Measurements from ENCODE around the gene TSG101.

TSG101 gene, protein sequence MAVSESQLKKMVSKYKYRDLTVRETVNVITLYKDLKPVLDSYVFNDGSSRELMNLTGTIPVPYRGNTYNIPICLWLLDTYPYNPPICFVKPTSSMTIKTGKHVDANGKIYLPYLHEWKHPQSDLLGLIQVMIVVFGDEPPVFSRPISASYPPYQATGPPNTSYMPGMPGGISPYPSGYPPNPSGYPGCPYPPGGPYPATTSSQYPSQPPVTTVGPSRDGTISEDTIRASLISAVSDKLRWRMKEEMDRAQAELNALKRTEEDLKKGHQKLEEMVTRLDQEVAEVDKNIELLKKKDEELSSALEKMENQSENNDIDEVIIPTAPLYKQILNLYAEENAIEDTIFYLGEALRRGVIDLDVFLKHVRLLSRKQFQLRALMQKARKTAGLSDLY

DNA sequence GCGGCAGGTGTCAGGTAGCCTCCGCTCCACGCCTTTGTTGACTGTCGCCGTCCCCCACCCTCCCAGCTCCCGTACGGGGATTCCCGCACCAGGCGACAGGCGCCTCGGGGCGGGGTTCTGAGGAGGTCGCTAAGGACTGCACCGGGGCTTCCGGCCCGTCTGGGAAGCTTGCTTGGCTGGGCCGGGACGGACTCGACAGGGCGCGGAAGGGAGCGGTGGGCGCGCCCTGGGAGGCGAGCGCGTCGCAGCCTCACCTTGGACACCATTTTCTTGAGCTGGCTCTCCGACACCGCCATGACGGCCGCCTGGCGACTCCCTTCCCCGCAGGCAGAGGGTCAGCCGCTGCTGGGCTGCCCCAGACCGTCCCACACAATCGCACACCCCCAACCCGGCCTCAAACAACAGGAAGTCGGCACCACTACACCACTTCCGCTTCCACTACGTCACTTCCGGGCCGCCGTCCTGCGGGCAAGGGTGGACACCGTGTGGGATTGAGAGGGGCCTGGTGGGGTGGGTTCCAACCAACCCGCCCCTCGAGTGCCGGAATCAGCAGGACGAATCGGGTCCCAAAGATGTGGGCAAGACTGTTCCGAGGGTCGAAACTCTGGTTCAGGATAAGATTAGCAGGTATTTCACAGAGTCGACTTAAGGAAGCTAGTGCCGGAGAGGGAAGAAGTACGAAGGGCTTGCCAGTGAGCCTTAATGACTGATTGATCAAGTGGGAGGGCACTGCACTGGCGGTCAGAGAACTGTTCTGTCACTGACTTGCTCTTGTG, at the start of gene TSG101:
Gene TSG101, minus strand, starts transcription at position 422 of the 776 bp plus-strand sequence. Its CDS starts 126 bp downstream, at position 296.
- H3K27me3 ChIP-seq (ENCODE audit: control insufficient read depth in 5 of 5, insufficient read depth in 4 of 5, low read length in 5 of 5) = no peaks in the 10 kb centered on the region
- H3K4me3 ChIP-seq (ENCODE audit: low read depth in 1 of 5, low read length in 5 of 5) = peak within 1 kb of the TSS; percentile 77 to 99 (median 95)
- no peaks in the 10 kb centered on the region for H3K9me3 ChIP-seq (ENCODE audit: control insufficient read depth in 5 of 5, low read length in 5 of 5)
- H3K27ac ChIP-seq (ENCODE audit: low read depth, low read length) = peak within 1 kb of the TSS; percentile 89
- H3K9ac ChIP-seq (ENCODE audit: low read length in 5 of 5) = peak within 1 kb of the TSS; percentile 63 to 99 (median 96)
- H3K4me1 ChIP-seq (ENCODE audit: control insufficient read depth in 5 of 5, insufficient read depth in 5 of 5, low read length in 5 of 5) = peaks cover 2 to 33% (median 25%) of the 10 kb centered on the region in 5 donors
- H3K36me3 ChIP-seq (ENCODE audit: control insufficient read depth in 5 of 5, insufficient read depth in 5 of 5, low read length in 5 of 5) = peaks cover 0 to 8% (median 0%) of the 10 kb centered on the region in 5 donors

GRCh38 chr11:18575361-18575760, 48.6 kb upstream of the TSG101 start:
- Histone ChIP-seq H3K27ac (ENCODE audit: low read depth, low read length) (no peak overlapping the region), H3K9ac (ENCODE audit: low read length in 5 of 5) (no peak overlapping the region), H3K4me3 (ENCODE audit: low read depth in 1 of 5, low read length in 5 of 5) (no peak overlapping the region), H3K27me3 (ENCODE audit: control insufficient read depth in 5 of 5, insufficient read depth in 4 of 5, low read length in 5 of 5) (no peaks in the 10 kb centered on the region), H3K4me1 (ENCODE audit: control insufficient read depth in 5 of 5, insufficient read depth in 5 of 5, low read length in 5 of 5) (no peaks in the 10 kb centered on the region), H3K9me3 (ENCODE audit: control insufficient read depth in 5 of 5, low read length in 5 of 5) (no peaks in the 10 kb centered on the region), H3K36me3 (ENCODE audit: control insufficient read depth in 5 of 5, insufficient read depth in 5 of 5, low read length in 5 of 5) (peaks cover 31 to 71% (median 41%) of the 10 kb centered on the region in 5 donors)

DNA sequence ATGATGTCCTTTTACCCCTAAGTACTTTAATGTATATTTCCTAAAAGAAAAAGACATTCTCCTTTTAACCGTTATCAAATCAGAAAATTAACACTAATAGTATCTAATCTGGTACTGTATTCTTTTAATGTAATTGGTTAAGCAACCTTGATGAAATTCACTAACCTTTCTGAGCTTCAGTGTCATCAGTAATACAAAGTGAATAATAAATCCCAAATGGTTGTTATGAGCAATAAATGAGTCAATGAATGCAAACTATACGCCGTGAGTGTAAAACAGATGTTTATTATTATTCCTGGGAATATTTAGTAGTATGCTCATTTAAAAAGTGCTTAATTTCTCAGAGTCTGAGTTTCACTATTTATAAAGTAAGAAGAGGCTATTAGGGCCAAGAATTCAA, 40.3 kb upstream of the TSG101 start:
- Histone ChIP-seq H3K27ac (ENCODE audit: low read depth, low read length) (peak overlapping the region; percentile 22), H3K4me1 (ENCODE audit: control insufficient read depth in 5 of 5, insufficient read depth in 5 of 5, low read length in 5 of 5) (peaks cover 0 to 5% (median 0%) of the 10 kb centered on the region in 5 donors), H3K9ac (ENCODE audit: low read length in 5 of 5) (no peak overlapping the region), H3K9me3 (ENCODE audit: control insufficient read depth in 5 of 5, low read length in 5 of 5) (no peaks in the 10 kb centered on the region), H3K4me3 (ENCODE audit: low read depth in 1 of 5, low read length in 5 of 5) (no peak overlapping the region), H3K36me3 (ENCODE audit: control insufficient read depth in 5 of 5, insufficient read depth in 5 of 5, low read length in 5 of 5) (peaks cover 24 to 64% (median 34%) of the 10 kb centered on the region in 5 donors), H3K27me3 (ENCODE audit: control insufficient read depth in 5 of 5, insufficient read depth in 4 of 5, low read length in 5 of 5) (no peaks in the 10 kb centered on the region)

- no peak overlapping the region for H3K9ac ChIP-seq (ENCODE audit: low read length in 5 of 5)
- H3K4me1 ChIP-seq (ENCODE audit: control insufficient read depth in 5 of 5, insufficient read depth in 5 of 5, low read length in 5 of 5) = peaks cover 0 to 5% (median 0%) of the 10 kb centered on the region in 5 donors
- no peaks in the 10 kb centered on the region for H3K27me3 ChIP-seq (ENCODE audit: control insufficient read depth in 5 of 5, insufficient read depth in 4 of 5, low read length in 5 of 5)
- no peaks in the 10 kb centered on the region for H3K9me3 ChIP-seq (ENCODE audit: control insufficient read depth in 5 of 5, low read length in 5 of 5)
- H3K4me3 ChIP-seq (ENCODE audit: low read depth in 1 of 5, low read length in 5 of 5) = no peak overlapping the region
- H3K27ac ChIP-seq (ENCODE audit: low read depth, low read length) = peak overlapping the region; percentile 22
- peaks cover 24 to 64% (median 30%) of the 10 kb centered on the region in 5 donors for H3K36me3 ChIP-seq (ENCODE audit: control insufficient read depth in 5 of 5, insufficient read depth in 5 of 5, low read length in 5 of 5)
Observed at GRCh38 chr11:18566406-18566805, 39.7 kb upstream of the TSG101 start.

- no peak overlapping the region for H3K4me3 ChIP-seq (ENCODE audit: low read depth in 1 of 5, low read length in 5 of 5)
- H3K4me1 ChIP-seq (ENCODE audit: control insufficient read depth in 5 of 5, insufficient read depth in 5 of 5, low read length in 5 of 5) = peaks cover 0 to 5% (median 0%) of the 10 kb centered on the region in 5 donors
- H3K9me3 ChIP-seq (ENCODE audit: control insufficient read depth in 5 of 5, low read length in 5 of 5) = no peaks in the 10 kb centered on the region
- H3K36me3 ChIP-seq (ENCODE audit: control insufficient read depth in 5 of 5, insufficient read depth in 5 of 5, low read length in 5 of 5) = peaks cover 20 to 60% (median 30%) of the 10 kb centered on the region in 5 donors
- no peaks in the 10 kb centered on the region for H3K27me3 ChIP-seq (ENCODE audit: control insufficient read depth in 5 of 5, insufficient read depth in 4 of 5, low read length in 5 of 5)
- H3K27ac ChIP-seq (ENCODE audit: low read depth, low read length) = no peak overlapping the region
- no peak overlapping the region for H3K9ac ChIP-seq (ENCODE audit: low read length in 5 of 5)
Observed at GRCh38 chr11:18564149-18564548, 37.4 kb upstream of the TSG101 start.

GRCh38 chr11:18563090-18563730, 36.5 kb upstream of the TSG101 start:
- Histone ChIP-seq H3K9ac (ENCODE audit: low read length in 5 of 5) (no peak overlapping the region), H3K36me3 (ENCODE audit: control insufficient read depth in 5 of 5, insufficient read depth in 5 of 5, low read length in 5 of 5) (peaks cover 20 to 65% (median 32%) of the 10 kb centered on the region in 5 donors), H3K4me3 (ENCODE audit: low read depth in 1 of 5, low read length in 5 of 5) (no peak overlapping the region), H3K4me1 (ENCODE audit: control insufficient read depth in 5 of 5, insufficient read depth in 5 of 5, low read length in 5 of 5) (peaks cover 0 to 5% (median 0%) of the 10 kb centered on the region in 5 donors), H3K27ac (ENCODE audit: low read depth, low read length) (no peak overlapping the region), H3K27me3 (ENCODE audit: control insufficient read depth in 5 of 5, insufficient read depth in 4 of 5, low read length in 5 of 5) (no peaks in the 10 kb centered on the region), H3K9me3 (ENCODE audit: control insufficient read depth in 5 of 5, low read length in 5 of 5) (no peaks in the 10 kb centered on the region)

- no peaks in the 10 kb centered on the region for H3K9me3 ChIP-seq (ENCODE audit: control insufficient read depth in 5 of 5, low read length in 5 of 5)
- no peak overlapping the region for H3K9ac ChIP-seq (ENCODE audit: low read length in 5 of 5)
- peaks cover 17 to 58% (median 27%) of the 10 kb centered on the region in 5 donors for H3K36me3 ChIP-seq (ENCODE audit: control insufficient read depth in 5 of 5, insufficient read depth in 5 of 5, low read length in 5 of 5)
- no peaks in the 10 kb centered on the region for H3K27me3 ChIP-seq (ENCODE audit: control insufficient read depth in 5 of 5, insufficient read depth in 4 of 5, low read length in 5 of 5)
- H3K4me1 ChIP-seq (ENCODE audit: control insufficient read depth in 5 of 5, insufficient read depth in 5 of 5, low read length in 5 of 5) = no peaks in the 10 kb centered on the region
- no peak overlapping the region for H3K4me3 ChIP-seq (ENCODE audit: low read depth in 1 of 5, low read length in 5 of 5)
- H3K27ac ChIP-seq (ENCODE audit: low read depth, low read length) = no peak overlapping the region
Observed at GRCh38 chr11:18548001-18548400, 21.3 kb upstream of the TSG101 start.

- no peak overlapping the region for H3K27ac ChIP-seq (ENCODE audit: low read depth, low read length)
- no peaks in the 10 kb centered on the region for H3K27me3 ChIP-seq (ENCODE audit: control insufficient read depth in 5 of 5, insufficient read depth in 4 of 5, low read length in 5 of 5)
- no peaks in the 10 kb centered on the region for H3K4me1 ChIP-seq (ENCODE audit: control insufficient read depth in 5 of 5, insufficient read depth in 5 of 5, low read length in 5 of 5)
- no peak overlapping the region for H3K9ac ChIP-seq (ENCODE audit: low read length in 5 of 5)
- peaks cover 17 to 51% (median 25%) of the 10 kb centered on the region in 5 donors for H3K36me3 ChIP-seq (ENCODE audit: control insufficient read depth in 5 of 5, insufficient read depth in 5 of 5, low read length in 5 of 5)
- no peak overlapping the region for H3K4me3 ChIP-seq (ENCODE audit: low read depth in 1 of 5, low read length in 5 of 5)
- H3K9me3 ChIP-seq (ENCODE audit: control insufficient read depth in 5 of 5, low read length in 5 of 5) = no peaks in the 10 kb centered on the region
Observed at GRCh38 chr11:18540207-18541009, 13.7 kb upstream of the TSG101 start.

DNA sequence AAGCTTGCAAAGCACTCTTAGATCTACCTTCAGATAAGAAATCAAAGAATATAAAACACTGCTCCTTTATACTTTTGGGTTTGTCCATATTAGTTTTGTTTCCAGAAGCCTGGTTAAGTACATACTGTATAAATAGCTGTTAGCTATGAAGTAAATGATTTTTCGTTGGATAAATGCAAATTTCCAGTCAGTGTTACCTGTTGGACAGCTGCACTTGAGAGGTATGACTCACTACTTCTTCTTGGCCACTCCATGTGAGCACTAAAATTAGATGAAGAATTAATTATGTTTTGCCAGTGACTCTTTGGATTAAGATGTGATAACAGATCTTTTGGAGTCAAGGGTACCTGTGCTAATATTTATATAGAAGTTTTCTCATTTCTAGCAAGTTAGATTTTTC, 9.5 kb upstream of the TSG101 start:
- Histone ChIP-seq H3K4me1 (ENCODE audit: control insufficient read depth in 5 of 5, insufficient read depth in 5 of 5, low read length in 5 of 5) (no peaks in the 10 kb centered on the region), H3K27me3 (ENCODE audit: control insufficient read depth in 5 of 5, insufficient read depth in 4 of 5, low read length in 5 of 5) (no peaks in the 10 kb centered on the region), H3K27ac (ENCODE audit: low read depth, low read length) (no peak overlapping the region), H3K9ac (ENCODE audit: low read length in 5 of 5) (no peak overlapping the region), H3K4me3 (ENCODE audit: low read depth in 1 of 5, low read length in 5 of 5) (no peak overlapping the region), H3K36me3 (ENCODE audit: control insufficient read depth in 5 of 5, insufficient read depth in 5 of 5, low read length in 5 of 5) (peaks cover 7 to 45% (median 27%) of the 10 kb centered on the region in 5 donors), H3K9me3 (ENCODE audit: control insufficient read depth in 5 of 5, low read length in 5 of 5) (no peaks in the 10 kb centered on the region)

All from subcutaneous abdominal adipose tissue (tissue), 5 donors.